GM18873 (cell line): ENCODE data around the gene FOXI1.
"Not testable (repeated sequence)": the region's sequence is repeated elsewhere in the genome, so short reads cannot be mapped to it uniquely, and the experiment has no call there.

Experiments used
- ATAC-seq: cut with Tn5 transposase; IDR thresholded peaks from one replicate; pipeline ENCODE4 v1.9.1; 2021; ENCODE audit warnings: mild to moderate bottlenecking, moderate library complexity, moderate number of reproducible peaks; ENCODE audit not compliant: unreplicated experiment, low FRiP score

Gene FOXI1

DNA sequence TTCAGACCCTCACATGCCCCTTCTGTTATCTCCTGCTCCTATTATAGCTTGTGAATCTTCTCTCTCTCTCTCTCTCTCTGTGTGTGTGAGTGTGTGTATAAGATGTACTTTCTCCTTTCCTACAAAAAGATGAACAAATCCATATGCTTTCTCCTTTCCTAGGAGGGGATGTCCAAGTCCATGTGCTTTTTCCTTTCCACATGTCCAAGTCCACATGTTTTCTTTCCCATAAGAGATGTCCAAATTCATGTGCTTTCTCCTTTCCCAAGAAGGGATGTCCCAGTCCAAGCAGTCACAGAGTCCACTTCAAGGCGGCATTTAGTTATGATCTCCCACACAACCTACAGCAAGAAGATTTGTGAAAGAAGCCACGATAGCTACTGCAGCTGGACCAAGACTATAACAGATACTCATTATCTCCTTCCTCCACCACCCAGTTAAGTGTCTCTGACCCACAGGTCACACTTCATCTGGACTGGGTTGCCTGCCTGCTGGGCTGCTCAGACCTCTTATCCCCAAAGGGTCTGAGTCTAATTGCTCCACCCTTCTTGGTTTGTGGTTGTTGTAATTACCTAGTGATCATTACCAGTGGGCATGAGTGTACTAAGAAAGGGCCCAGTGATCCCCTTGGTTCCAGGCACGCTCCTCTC lies 18.4 kb upstream of the FOXI1 start:
- no peak for ATAC-seq

DNA sequence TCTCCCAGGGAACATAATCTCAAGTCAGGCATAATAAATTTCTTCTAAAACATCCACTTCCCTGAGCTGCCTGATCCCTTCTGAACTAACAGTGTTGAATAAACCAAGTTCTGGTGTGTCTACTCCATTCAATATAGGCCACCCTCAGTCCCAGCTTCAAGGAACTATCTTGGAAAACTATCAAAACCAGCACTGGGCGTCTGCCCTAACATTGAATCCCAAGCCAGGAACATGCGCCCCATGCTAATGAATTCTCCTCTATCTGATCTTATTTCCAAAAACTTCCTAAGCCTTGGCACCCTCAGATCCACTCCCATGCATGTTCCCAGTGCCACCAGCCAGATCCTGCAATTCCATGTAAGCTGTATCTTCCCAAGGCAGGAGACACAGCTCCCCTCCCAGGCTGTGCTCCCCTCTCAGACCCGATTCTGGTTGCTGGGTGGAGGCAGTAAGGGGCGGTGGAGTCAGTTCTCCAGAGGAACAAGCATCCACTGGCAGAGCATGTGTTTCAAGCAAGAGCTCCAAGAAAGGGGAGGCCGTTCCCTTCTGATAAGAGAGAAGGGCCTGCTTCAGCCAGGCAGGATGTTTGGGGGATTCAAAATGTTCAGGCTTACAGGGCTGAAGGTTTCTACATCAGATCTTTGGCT lies 13.1 kb upstream of the FOXI1 start:
- ATAC-seq, result no peak

DNA sequence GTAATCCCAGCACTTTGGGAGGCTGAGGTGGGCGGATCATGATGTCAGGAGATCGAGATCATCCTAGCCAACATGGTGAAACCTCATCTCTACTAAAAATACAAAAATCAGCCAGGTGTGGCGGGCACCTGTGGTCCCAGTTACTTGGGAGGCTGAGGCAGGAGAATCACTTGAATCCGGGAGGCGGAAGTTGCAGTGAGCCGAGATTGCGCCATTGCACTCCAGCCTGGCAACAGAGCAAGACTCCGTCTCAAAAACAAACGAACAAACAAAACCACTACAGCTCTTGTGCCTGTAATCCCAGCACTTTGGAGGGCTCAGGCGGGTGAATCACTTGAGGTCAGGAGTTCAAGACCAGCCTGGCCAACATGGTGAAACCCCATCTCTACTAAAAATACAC lies 11.4 kb upstream of the FOXI1 start:
- not testable (repeated sequence) for ATAC-seq

DNA sequence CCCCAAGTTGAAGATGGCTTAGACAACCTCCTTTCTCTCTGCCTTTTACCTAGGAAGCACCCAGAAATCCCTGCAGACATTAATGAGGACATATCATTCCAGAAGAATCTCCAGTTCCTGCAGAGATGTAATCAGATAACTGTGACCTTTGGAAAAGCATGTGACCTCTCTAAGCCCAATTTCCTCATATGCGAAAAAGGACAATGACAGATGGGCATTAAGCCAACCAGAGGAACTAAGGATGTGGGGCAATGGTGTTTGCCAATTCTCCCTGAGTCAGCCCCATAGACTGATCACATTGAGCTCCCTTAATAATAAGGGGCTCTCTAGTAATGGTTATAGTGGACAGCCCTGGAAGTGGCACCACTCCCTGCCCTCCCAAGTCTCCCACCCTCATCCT lies 10.1 kb upstream of the FOXI1 start:
- no peak for ATAC-seq

DNA sequence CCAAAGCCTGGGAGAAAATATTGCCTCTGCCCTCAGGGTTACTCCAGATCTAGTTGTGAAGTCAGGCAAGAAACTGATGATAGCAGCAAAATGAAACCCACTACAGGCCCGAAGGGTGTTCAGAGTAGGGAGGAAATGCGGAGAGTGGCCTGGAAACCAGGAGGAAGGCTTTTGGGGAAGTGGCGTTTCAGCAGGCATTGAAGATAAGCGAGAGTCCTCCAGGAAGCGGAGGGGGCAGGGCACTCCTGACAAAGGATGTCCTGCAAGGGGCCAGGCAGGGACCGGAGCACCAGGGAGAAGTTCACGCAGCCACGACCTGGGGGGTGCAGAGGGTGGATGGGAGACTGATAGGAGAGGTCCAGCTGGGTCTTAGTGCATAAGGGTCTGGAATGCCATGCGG lies 7.8 kb upstream of the FOXI1 start:
- no peak for ATAC-seq

DNA sequence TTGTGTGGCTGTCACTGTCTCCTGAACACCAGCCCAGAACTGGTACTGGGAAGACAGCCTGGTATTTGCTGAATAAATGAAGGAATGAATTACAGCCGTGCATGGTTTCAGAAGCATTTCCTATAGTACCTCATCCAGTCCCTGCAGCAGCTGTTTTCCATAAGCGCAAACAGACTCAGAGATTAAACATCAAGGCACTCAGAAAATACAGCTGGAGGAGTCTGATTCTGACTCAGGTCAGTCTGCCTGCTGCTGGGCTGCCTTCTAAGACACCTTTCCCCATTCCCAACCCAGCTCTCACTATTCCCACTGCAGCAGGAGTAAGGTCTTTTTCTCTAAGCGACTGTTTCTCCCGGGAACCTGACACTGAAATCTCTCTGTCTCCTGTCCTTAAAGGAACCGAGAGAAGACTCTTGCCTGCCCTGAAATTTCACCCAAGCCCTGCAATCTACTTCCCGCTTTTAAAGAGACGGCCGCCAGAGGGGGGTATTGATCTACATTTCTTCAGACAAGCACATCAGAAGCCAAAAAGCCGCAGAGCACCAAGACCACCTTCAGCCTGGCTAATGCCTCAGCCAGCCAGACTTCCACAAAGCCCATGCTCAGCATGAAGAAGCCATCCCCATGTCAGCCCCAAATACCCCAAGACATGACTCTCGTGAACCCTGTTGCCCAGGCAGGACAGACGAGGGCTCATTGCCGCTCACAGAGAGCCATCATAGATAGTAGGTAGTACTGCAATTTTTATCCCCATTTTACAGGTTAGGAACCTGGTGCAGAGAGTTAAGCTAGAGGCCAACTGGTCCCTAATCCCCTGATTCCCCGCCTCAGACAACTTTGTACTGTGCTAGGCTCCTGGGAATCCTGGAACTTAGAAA lies 5.4 kb upstream of the FOXI1 start:
- no peak for ATAC-seq

DNA sequence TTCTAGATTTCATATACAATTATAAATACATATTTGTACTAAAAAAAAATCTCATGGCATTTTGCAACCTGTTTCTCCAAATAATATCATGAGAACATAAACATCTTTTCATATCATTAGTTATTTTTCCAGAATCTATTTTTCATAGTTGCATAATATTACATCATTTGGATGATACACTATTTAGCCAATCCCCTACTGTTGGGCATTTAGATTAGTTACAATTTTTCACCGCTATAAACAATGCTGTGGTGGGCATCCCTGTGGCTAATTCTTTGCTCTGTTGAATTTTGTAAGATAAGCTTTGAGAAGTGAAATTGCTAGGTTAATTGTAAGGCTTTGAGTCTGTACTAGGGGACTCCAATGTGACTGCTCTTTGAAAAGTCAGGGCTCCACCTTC lies 2.2 kb upstream of the FOXI1 start:
- no peak for ATAC-seq

DNA sequence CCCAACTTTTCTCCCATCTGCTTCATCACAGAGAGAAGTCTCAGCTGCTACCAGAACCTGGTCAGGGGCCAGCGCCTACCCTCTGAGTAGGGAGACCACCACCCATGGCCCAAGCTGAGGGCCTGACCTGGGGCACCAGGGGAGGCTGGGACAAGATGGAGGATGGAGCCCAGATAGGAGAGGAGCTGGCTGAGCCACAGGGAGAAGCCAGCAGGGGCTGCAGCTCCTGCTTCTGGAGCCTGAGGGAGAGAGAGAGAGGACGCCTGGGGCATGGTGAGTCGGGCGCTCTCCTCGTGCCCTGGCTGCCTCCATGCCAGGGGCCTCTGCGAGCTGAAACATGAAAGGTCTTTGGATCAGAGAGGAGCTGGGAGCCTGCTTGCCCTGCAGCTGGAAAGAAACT lies 1.4 kb upstream of the FOXI1 start:
- ATAC-seq, result no peak

DNA sequence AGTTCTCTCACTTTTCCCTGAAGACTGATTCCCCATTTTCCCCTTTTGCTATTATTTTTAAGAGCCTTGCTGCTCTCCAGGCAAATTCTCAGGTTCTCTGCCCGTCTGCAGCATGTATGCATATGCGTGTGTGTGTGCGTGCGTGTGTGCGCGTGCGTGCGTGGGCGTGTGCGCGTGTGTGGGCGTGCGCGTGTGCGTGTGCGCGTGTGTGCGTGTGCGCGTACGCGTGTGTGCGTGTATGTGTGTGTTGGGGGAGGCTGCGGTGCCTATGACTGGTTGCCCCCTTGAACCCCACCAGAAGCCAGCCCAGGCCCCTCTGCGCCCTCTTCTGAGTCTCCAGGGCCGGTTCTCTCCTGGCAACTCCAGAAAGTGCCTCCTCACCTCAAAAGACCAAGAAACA lies 987 bp upstream of the FOXI1 start:
- no peak for ATAC-seq

DNA sequence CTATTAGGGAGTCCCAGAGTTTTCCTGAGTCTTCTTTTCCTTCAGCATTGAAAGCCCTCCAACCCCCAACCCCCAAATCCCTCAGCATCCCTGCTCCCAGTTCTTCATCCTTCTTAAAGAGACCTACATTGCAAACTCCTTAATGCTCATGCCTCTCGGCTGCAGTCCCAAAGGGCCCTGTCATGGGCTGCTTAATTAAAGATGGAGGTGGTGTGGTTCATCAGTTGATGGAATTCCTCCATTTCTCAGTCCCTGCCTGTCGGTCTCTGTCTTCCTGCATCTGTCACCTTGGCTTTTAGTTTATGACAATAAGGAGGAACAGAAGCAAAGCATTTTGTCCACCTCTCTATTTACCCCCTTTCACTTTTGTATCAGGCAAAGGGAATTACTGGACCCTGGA lies 2.0 kb downstream of the FOXI1 start:
- no peak for ATAC-seq

DNA sequence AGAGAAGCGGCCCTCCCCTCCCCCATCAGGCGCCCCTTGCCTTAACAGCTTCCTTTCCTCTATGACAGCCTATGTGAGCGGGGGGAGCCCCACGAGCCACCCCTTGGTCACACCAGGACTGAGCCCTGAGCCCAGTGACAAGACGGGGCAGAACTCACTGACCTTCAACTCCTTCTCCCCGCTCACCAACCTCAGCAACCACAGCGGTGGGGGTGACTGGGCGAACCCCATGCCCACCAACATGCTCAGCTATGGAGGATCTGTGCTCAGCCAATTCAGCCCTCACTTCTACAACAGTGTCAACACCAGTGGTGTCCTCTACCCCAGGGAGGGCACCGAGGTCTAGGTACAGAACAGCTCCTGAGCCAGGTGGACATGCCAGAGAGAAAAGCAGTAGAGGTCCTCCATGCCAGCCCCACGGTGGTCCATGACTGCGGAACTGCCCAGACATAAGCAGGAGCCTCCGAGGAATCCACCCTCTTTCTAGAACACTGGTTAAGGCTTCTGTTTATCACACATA lies 2.6 kb downstream of the FOXI1 start:
- no peak for ATAC-seq

DNA sequence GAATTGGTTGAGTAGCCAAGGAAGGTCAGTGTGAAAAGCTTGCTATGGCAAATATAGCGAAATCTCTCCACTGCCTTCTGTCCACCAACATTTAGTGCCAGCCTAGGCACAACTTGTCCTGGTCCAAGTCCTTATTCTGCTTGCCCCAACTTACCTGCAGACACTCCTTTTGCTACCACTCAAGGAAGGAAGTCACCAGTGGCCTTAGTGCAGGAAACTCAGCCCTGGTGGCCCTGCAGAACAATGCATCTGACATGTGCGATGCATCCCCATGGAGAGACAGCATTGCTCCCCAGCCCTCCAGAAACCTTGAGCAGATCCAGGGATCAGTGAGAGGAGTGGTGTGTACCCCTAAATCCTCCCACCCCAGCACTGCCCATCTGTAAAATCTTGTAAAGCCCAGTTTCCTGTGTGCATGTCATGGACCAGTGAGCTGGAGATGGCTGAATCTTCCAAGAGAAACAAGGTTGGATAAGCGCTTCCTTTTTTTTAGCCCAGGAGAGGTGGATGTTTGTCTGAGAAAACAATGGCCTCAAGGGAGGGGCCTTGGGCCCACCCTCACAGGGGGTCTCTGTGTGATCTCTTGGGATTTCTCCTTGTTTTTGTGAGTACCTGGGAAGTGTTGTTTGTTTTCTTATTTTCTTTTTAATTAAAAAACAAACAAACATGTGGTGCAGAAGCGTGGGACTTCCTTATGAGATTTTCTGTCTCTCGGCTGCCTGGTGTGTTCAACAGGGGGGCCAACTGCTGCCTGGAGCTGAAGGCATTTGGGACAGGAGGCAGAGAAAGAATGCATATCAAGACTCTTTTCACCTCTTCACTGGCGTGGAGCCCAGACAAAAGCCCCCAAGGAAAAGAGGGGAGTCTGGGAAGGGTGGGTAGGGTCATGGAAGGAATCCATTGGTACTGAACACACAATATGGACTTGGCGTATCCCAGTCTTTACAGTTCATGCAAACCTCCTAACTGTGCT lies 3.6 kb downstream of the FOXI1 start:
- ATAC-seq, result no peak

DNA sequence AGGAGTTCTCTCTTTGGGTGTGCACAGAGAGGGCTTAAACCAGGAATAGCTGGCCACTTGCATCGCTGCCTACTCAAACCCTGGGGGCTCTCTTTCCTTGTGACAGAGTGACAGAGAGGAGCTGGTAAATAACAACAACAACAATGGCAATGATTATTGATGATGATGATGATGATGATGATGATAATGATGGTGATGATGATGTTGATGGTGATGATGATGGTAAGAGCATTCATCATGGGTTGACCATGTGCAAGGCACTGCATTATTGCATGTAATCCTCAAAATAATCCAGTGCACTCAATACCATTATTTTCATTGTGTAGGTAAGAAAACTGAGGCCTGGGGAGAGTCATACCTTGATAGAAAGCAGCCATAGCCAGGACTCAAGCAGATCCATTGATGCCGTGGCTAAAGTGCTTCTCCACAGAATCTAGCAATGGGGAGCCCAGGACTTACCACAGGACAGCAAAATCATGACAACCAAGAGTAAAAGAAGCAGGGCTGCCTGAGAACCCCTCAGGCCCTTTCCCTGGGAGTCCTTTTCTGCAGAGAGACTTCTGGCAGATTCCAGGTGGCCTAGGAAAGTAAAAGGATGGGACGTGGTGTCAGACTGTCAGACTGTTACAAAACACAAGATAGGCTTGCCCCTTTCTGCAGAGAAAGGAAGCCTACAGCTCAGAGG lies 4.8 kb downstream of the FOXI1 start:
- ATAC-seq, result no peak

DNA sequence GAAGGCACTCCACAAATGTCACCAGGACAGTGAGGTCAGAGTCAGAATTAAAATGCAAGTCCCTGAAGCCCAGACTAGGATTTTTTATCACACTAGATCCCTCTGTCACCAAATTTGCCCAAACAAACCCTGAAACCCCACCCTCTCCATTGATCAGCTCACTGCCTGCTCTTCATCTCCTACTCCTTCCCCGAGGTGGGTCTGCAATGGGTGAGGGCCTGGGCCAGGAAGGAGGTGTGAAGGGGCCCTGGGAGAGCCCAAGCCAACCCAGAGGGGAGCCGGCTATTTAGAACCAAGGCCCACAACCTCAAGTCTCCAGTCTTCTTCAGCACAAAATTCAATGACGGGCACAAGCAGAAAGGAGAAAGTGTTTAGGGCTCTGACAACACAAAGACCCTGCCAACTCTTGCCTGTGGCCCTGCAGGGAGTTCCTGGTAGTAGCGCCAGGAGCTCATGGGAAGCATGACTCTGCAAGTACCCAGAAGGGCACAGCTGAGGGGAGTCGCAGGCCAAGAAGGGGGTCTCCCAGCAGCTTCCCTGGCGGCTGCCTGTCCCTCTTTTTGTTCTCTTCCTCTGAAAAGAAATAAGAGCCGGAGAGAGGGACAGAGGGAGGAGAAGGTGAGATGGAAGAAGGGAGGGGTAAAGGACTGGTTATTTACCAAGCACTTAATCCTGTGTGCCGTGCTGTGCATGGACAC lies 5.5 kb downstream of the FOXI1 start:
- ATAC-seq, result no peak

DNA sequence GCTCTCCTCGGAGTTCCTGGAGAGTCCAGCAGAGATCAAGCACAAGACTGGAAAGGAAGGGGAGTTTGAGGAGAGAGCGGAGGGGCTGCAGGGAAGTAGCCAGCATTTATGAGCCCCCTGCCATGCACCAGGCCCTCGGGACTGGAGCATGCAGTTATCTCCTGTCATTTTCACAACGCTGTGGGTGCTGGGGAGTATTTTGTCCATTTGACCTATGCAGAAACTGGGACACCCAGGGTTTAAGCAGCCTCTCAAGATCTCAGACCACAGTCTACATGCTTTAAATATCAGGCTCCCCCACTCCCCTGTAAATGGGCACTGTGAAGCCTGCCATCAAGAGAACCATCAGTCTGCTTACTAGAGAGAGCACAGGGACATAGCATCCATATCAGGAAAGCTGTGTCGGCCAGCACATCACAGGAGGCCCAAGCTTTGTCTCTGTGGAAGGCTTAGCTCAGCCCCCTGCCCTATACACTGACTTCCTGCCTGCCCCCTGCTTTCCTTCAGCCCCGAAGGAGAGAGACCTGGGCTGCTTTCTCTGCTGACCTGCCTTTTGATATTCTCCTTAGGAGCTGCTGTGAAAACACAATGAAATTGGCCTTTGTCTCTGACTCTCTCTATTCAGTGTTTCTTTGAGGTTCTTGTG lies 7.3 kb downstream of the FOXI1 start:
- ATAC-seq, result no peak

DNA sequence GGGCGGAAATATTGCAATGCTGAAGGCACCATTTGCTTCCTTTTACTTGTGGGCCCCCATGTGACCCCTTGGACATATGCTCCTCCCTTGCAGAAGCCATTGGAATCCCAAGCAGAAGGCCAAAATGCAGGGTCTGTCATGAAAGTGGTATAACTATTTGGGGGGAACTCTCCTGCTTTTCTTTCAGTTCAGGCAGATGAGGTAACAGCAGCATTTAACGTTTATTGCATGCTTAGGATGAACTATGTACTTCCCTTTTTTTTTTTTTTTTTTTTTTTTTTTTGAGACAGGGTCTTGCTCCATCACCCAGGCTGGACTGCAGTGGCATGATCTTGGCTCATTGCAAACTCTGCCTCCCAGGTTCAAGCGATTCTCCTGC lies 7.8 kb downstream of the FOXI1 start:
- no peak for ATAC-seq

DNA sequence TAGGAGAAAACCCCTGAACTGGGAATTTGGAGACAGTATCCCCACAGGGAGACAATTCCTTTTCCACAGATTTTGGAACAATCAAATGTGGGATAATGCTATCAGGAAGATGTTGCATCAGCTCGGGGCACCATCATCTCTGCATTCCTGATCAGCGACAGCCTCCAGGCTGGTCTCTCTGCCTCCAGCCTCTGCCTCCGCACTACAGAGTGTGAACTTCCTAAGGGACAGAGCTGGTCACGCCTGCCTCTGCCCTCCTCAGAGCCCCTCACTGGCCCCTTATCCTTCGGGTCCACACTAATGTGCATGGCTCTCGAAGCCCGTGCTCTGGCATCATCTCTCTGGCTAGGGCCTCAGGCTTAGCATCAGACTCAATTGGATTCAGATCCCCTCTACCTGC lies 8.6 kb downstream of the FOXI1 start:
- no peak for ATAC-seq

DNA sequence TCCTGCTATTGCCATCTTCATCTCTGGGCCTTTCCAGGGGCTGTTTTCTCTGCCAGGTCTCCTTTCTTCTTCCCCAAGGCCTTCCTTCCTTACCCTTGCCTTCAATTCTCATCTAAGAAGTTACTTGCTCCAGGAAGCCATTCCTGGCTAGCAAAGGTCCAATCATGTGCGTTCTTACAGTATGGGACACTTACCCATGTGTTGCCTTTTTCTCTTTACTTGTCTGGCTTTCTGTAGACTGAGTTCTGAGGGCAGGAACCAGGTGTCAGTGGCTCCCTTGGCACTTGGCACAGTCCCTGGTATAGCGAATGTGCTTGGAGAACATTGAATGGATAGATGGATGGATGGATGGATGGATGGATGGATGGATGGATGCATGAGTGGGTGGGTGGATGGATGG lies 10.2 kb downstream of the FOXI1 start:
- no peak for ATAC-seq

DNA sequence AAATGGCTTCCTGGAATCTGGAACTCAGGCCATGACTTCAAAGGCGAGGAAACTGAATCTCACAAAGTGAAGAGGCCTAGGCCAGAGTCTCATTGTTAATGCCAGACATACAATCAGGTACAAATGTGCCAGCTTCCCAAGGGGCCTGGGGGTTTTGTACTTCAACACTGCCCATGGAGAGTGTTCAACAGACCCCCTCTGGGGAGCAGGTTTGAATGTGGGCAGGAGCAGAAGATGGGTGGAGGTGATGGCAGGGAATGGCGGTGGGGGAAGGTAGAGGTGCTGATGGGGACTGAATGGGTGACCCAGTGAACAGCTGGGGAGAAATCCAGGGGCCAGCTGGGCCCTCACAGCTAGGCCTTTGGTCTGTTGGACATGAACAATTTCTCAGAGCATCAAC lies 12.0 kb downstream of the FOXI1 start:
- no peak for ATAC-seq
